Activated CD4-positive, alpha-beta T cell treated with anti-CD3 and anti-CD28 coated beads, Interleukin-2, amount 10 ng/mL, durations not matched to agents 24 days and 14 days (primary cell): ENCODE data around the gene M6PR. TPM values are rescaled to one million over a fixed set of nuclear protein-coding genes. Genes with fewer than 3 reads are reported as not detected.

Experiments
- DNase-seq: peaks from one replicate; pipeline ENCODE4 v3.0.0; 2022
- H3K27ac Mint-ChIP-seq: one replicate; pipeline ENCODE4 v1.8.0; 2022; ENCODE audit warnings: mild to moderate bottlenecking, mixed read lengths
- H3K27me3 Mint-ChIP-seq: one replicate; pipeline ENCODE4 v1.8.0; 2022; ENCODE audit warnings: mixed read lengths
- H3K36me3 Mint-ChIP-seq: one replicate; pipeline ENCODE4 v1.8.0; 2022; ENCODE audit warnings: low read depth, mild to moderate bottlenecking, mixed read lengths
- H3K4me1 Mint-ChIP-seq: one replicate; pipeline ENCODE4 v1.8.0; 2021; ENCODE audit warnings: mixed read lengths
- H3K4me3 Mint-ChIP-seq: one replicate; pipeline ENCODE4 v1.8.0; 2022; ENCODE audit warnings: mild to moderate bottlenecking, moderate library complexity, mixed read lengths
- H3K9me3 Mint-ChIP-seq: one replicate; pipeline ENCODE4 v1.8.0; 2021; ENCODE audit warnings: mixed read lengths
- intact Hi-C: fragments of 100-400 bp; cut with micrococcal nuclease; formaldehyde crosslinking; loops from one replicate; pipeline ENCODE4 v1.15.1; 2023
- total RNA-seq: library from RNA; stranded (reverse); gene quantifications from 2 replicates; pipeline ENCODE4 v1.2.3, GENCODE V29; 2022

M6PR gene
- total RNA-seq, 1 donor from 2014 or later = 160 TPM

DNA sequence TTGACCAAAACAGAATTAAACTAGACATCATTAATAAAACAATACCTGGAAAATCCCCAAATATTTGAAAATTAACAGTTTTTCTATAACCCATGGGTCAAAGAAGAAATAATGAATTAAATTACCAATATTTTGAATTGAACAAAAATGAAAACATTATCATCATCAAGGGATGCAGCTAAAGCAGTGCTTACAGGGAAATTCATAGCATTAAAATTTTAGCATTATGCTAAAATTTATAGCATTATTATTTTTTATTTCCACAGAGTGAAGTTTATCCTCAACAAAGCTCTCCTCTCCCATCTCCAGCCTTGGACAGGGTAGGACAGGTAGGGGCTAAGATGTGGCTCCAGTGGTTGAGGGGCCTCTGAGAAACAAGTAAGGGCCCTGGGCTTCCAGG, 19.3 kb upstream of the M6PR start:
- Mint-ChIP-seq H3K36me3 (peaks cover 11% of the 10 kb centered on the region), H3K27ac (no peak overlapping the region), H3K27me3 (no peaks in the 10 kb centered on the region), H3K4me1 (no peaks in the 10 kb centered on the region), H3K4me3 (no peak overlapping the region), H3K9me3 (peaks cover 13% of the 10 kb centered on the region)
- no peak for DNase-seq
- intact Hi-C loops = no loop called here

DNA sequence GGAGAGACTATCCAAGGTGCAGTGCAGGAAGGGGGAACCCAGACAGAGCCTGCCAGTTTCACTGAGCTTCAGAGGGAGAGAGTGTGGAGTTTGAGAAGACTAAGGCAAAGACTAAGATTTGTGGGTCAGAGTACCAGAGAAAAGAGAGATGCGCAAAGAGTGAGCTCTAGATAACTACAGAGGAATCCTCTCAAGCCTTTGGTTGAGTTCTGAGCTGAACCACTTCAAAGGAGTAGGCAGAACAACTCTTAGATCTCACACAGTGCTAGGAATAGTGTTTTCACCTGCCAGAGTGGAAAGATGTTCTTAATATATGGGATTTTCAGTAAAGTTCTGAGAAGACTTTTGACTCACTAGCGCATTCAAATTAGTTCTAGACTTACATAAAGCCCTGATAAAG, 10.7 kb upstream of the M6PR start:
- peaks cover 29% of the 10 kb centered on the region for H3K36me3 Mint-ChIP-seq
- DNase-seq = no peak
- H3K4me1 Mint-ChIP-seq = peaks cover 2% of the 10 kb centered on the region
- H3K9me3 Mint-ChIP-seq = peaks cover 15% of the 10 kb centered on the region
- no peak overlapping the region for H3K27ac Mint-ChIP-seq
- intact Hi-C loops = no loop called here
- no peak overlapping the region for H3K4me3 Mint-ChIP-seq
- no peaks in the 10 kb centered on the region for H3K27me3 Mint-ChIP-seq

DNA sequence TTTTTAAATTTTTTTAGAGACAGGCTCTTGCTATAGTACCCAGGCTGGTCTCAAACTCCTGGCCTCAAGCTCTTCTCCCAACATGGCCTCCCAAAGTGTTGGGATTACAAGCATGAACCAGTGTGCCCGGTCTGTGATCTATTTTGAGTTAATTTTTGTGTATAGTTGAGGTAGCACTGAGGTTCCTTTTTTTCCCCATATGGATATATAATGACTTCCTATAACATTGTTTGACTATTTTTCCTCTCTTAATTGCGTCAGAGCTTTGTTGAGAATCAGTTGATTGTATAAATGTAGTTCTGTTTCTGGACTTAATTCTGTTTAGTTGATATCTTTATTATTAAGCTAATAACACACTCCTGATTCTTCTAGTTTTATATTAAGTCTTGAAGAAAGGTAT, 8.6 kb upstream of the M6PR start:
- Mint-ChIP-seq H3K36me3 (peaks cover 36% of the 10 kb centered on the region), H3K4me3 (no peak overlapping the region), H3K9me3 (peaks cover 13% of the 10 kb centered on the region), H3K27ac (no peak overlapping the region), H3K27me3 (no peaks in the 10 kb centered on the region), H3K4me1 (peaks cover 17% of the 10 kb centered on the region)
- DNase-seq = no peak
- intact Hi-C loops = no loop called here

DNA sequence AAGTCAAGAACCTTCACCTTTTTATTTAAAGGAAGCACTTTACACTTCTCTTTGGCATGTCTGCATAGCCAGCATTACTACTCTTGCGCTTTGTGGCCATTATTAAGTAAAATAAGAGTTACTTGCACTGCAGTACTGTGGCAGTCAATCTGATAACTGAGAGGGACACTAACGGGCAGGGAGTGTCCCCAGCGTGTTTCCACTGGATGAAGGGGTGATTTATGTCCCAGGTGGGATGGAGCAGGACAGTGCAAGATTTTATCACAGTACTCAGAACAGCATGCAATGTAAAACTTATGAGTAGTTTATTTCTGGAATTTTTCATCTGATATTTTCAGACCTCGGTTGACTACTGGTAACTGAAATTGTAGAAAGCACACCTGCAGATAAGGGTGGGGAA, 8.1 kb upstream of the M6PR start:
- DNase-seq = no peak
- Mint-ChIP-seq H3K4me1 (peaks cover 22% of the 10 kb centered on the region), H3K4me3 (no peak overlapping the region), H3K27ac (no peak overlapping the region), H3K9me3 (peaks cover 18% of the 10 kb centered on the region), H3K36me3 (peaks cover 41% of the 10 kb centered on the region), H3K27me3 (no peaks in the 10 kb centered on the region)
- intact Hi-C loops = no loop called here

DNA sequence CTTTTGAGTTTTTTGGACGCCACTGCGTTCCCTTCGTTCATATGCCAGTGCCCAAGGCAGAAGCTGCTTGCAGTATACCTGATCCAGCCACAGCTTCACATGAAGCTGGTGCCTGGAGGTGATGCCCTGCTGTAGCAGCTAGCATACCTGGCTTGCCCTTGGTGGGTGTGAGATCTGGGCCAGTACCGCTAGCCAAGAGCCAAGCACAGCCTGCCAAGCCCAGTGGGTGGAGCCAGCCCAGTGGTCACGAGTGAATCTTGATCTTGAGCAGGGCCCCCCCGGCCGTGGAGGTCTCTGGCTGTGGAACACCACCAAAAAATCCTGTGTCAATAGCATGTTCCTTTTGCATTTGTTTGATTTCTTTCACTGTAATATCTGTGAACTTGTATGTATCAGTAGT, 7.3 kb upstream of the M6PR start:
- no peak for DNase-seq
- no peak overlapping the region for H3K4me3 Mint-ChIP-seq
- H3K27me3 Mint-ChIP-seq = no peaks in the 10 kb centered on the region
- intact Hi-C loops = no loop called here
- H3K36me3 Mint-ChIP-seq = peaks cover 37% of the 10 kb centered on the region
- H3K27ac Mint-ChIP-seq = no peak overlapping the region
- H3K4me1 Mint-ChIP-seq = peaks cover 26% of the 10 kb centered on the region
- peaks cover 14% of the 10 kb centered on the region for H3K9me3 Mint-ChIP-seq

DNA sequence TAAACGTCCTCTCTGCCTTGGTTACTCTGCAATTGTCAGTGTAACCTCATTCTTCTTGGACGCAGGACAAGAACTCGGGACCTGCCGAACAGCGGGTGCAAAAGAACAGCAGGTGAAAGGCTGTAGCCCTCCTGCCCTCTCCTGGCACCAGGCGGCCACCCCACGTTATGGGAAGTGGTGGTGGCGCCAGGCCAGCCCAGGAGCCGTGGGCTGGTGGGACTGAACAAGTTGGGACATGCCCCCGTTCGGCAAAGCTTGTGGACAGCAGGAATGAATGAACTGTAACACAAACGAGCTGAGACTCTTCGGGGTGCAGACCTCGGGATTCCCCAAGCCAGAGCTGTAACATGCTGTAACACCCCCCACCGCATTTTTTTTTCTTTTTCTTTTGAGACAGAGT, 6.6 kb upstream of the M6PR start:
- H3K4me3 Mint-ChIP-seq = no peak overlapping the region
- peaks cover 31% of the 10 kb centered on the region for H3K4me1 Mint-ChIP-seq
- intact Hi-C loops = no loop called here
- H3K9me3 Mint-ChIP-seq = peaks cover 12% of the 10 kb centered on the region
- no peaks in the 10 kb centered on the region for H3K27me3 Mint-ChIP-seq
- H3K36me3 Mint-ChIP-seq = peaks cover 37% of the 10 kb centered on the region
- DNase-seq = no peak
- no peak overlapping the region for H3K27ac Mint-ChIP-seq

DNA sequence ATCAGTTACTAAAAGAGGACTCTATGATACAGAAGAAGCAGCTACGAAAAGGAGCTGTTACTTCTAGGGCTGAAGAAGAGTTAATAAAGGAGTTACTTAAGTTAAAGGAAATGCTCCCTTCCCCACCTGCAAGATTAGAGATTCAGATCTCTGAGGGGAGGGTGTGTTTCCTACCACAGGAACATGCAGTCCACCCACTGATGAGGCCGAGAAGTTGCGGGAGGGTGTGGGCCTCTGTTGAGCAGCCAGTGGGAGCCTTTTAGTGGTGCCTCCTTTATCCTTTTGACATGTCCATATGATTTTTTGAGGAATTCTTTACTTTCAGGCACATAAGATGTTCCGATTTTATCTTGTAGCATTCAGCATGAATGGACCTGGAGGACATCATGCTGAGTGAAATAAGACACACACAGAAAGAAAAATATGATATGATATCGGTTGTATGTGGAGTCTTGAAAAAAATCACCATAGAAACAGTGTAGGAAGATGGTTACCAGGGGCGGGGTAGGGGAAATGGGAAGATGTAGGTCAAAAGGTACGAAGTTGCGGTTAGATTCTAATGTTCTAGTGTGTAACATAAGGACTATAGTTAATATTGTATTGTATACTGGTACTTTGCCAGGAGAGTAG, 4.4 kb upstream of the M6PR start:
- Mint-ChIP-seq H3K4me1 (peaks cover 30% of the 10 kb centered on the region), H3K36me3 (peaks cover 33% of the 10 kb centered on the region), H3K4me3 (peak overlapping the region; percentile 71), H3K9me3 (peaks cover 12% of the 10 kb centered on the region), H3K27me3 (no peaks in the 10 kb centered on the region), H3K27ac (peak overlapping the region; percentile 81)
- intact Hi-C loops = loop anchor here (1.0 to 5.0 kb wide), 2 partner anchors 71 to 307 kb away; no protein-coding TSS in a partner anchor
- peak; percentile 74 for DNase-seq

DNA sequence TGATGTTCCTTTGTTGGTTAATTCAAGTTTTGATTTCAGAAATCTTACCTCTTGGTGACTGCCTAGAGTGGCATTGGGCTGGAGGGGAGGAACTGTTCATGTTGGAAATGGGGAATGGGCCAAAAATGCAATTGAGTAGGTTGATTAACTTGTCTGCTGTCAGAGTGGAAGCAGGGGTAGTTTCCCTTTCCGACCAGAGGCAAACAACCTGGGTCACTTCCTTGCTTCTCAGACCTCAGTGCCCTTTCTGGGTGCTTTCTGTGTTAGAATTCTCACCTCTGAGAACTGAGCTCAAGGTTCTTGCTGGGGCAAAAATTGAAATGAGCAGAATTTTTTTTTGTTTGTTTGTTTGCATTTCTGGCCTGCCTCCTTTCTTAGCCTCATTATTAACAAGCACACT, 2.3 kb upstream of the M6PR start:
- peaks cover 28% of the 10 kb centered on the region for H3K36me3 Mint-ChIP-seq
- H3K27me3 Mint-ChIP-seq = no peaks in the 10 kb centered on the region
- H3K9me3 Mint-ChIP-seq = peaks cover 9% of the 10 kb centered on the region
- H3K4me3 Mint-ChIP-seq = peak overlapping the region; percentile 73
- H3K27ac Mint-ChIP-seq = peak overlapping the region; percentile 63
- intact Hi-C loops = loop anchor here (5.0 kb wide), 1 partner anchor 304 kb away; no protein-coding TSS in a partner anchor
- peaks cover 42% of the 10 kb centered on the region for H3K4me1 Mint-ChIP-seq
- peak; percentile 76 for DNase-seq

DNA sequence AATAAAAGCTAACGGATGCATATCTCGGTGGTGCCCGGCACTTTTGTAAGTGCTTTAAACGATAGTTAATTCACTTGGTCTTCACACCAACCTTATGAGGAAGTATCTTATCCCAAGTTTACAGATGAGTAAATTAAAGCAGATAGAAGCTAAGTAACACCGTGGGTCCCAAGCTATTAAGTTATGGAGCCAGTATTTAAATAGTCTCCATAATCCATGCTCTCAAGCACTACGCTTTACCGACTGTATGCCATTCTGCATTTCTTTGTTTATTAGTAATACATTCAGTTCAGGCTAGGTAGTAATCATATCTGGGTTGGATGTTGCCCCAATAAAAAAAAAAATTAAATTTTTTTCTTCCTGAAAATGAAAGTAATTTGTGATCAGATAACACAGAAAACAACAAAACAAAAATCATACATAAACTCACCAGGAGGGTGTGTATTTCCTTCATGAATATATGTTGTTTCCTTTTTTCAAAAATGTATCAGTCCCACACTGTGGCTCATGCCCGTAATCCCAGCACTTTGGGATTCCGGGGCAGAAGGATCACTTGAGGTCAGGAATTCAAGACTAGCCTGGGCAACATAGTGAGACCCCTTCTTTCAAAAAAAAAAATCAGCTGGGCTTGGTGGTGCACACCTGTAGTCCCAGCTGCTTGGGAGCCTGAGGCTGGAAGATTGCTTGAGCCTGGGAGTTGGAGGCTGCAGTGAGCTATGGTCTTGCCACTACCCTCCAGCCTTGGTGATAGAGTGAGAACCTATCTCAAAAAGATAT, 1.4 kb upstream of the M6PR start:
- peak overlapping the region; percentile 93 for H3K27ac Mint-ChIP-seq
- intact Hi-C loops = loop anchor here (1.0 to 5.0 kb wide), 3 partner anchors 74 to 304 kb away; no protein-coding TSS in a partner anchor
- peak overlapping the region; percentile 98 for H3K4me3 Mint-ChIP-seq
- peaks cover 30% of the 10 kb centered on the region for H3K36me3 Mint-ChIP-seq
- H3K4me1 Mint-ChIP-seq = peaks cover 50% of the 10 kb centered on the region
- DNase-seq = peak; percentile 71
- peaks cover 9% of the 10 kb centered on the region for H3K9me3 Mint-ChIP-seq
- H3K27me3 Mint-ChIP-seq = no peaks in the 10 kb centered on the region

DNA sequence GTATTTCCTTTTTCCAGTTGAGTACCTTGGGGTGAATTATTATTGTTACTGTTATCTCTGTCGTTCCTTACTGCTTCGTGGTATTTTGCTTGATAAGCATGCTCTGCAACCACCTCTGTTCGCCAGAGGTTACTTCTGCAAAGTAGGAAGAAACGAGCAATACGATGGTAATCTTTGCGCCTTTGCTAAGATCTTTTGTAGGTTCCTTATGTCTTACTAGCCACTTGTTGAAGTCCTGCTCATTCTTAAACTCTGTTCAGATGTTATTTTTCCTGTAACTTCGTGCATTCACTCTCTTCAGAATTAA, 729 bp upstream of the M6PR start:
- H3K27ac Mint-ChIP-seq = peak overlapping the region; percentile 93
- H3K36me3 Mint-ChIP-seq = peaks cover 34% of the 10 kb centered on the region
- DNase-seq = no peak
- peaks cover 50% of the 10 kb centered on the region for H3K4me1 Mint-ChIP-seq
- H3K9me3 Mint-ChIP-seq = peaks cover 9% of the 10 kb centered on the region
- intact Hi-C loops = loop anchor here (1.0 to 5.0 kb wide), 3 partner anchors 75 to 303 kb away; no protein-coding TSS in a partner anchor
- peak overlapping the region; percentile 98 for H3K4me3 Mint-ChIP-seq
- H3K27me3 Mint-ChIP-seq = no peaks in the 10 kb centered on the region

DNA sequence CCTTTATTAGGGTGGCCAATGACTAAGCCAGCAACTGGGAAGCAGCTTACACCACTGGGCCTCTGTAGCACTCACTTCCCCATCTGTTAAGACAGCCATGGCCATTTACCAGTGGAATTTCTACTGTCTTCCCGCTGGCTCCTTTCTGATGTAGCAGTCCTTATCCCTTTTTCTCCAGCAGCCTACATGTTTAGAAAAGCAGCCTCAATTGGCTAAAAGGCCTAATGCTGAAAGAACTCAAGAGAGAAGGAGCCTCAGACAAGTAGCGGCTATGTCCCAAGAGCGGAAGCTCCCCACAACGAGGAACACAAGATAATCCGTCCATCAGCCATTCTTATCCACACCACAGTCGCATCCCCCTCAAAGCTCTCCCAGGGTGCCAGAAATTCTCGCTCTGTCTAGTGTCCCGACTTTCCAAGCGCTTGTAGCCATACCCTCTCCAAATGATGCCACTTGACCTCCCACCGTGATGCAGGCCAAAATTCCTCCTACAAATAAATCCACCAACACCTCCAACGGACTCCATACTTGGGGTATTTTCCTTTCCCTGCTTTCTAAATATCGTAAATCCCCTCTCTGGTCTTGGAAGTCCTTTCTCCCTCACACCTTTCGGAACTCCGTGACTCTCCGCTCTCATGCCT, 624 bp downstream of the M6PR start:
- H3K4me3 Mint-ChIP-seq = peak overlapping the region; percentile 98
- no peaks in the 10 kb centered on the region for H3K27me3 Mint-ChIP-seq
- peak overlapping the region; percentile 93 for H3K27ac Mint-ChIP-seq
- peaks cover 9% of the 10 kb centered on the region for H3K9me3 Mint-ChIP-seq
- peak; percentile 73 for DNase-seq
- intact Hi-C loops = loop anchor here (1.0 to 5.0 kb wide), 3 partner anchors 34 to 252 kb away; partner anchors contain the start of genes PHC1 and RIMKLB
- peaks cover 38% of the 10 kb centered on the region for H3K36me3 Mint-ChIP-seq
- H3K4me1 Mint-ChIP-seq = peaks cover 42% of the 10 kb centered on the region

DNA sequence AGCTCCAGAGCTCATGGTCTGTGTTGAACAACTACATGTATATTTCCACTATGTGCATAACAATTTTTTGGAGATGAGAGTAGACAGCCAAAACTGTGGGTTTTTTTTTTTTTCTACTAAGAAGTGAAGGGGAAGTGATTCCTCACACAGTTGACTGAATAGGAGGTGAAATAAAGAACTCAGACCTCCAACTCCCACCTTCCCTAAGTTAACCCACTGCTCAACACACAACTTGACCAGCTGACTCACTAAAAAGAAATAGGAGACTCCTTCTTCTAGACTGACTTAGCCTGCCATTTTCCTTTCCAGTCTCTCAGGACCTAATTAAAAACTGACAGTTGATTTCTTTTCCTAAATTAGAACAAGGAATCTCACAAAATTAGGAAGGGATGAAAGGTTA, 1.7 kb downstream of the M6PR start:
- Mint-ChIP-seq H3K27me3 (no peaks in the 10 kb centered on the region), H3K36me3 (peaks cover 39% of the 10 kb centered on the region), H3K9me3 (peaks cover 3% of the 10 kb centered on the region), H3K27ac (no peak overlapping the region), H3K4me3 (peak overlapping the region; percentile 62), H3K4me1 (peaks cover 31% of the 10 kb centered on the region)
- DNase-seq = no peak
- intact Hi-C loops = loop anchor here (2.0 to 5.0 kb wide), 2 partner anchors 33 to 250 kb away; partner anchors contain the start of genes PHC1 and RIMKLB

DNA sequence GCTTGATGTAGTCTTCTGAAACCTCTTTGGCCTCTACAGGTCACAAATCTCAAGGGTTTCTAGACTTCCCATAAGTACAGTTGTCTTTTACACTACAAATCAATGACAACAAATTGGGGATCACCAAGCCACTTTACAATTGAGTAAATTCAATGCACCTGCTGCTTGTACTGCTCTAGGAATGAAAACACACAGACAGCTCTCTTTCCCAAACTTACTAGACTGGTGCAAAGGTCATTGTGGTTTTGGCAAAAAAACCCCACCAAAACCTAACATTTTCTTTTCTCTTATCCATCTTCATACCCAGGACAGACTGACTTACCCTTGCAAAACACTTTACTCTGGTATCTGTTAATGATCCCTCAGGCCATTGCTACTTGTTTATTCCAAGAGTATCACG, 2.7 kb downstream of the M6PR start:
- intact Hi-C loops = loop anchor here (5.0 kb wide), 1 partner anchor 249 kb away; the partner anchor contains the start of gene RIMKLB
- H3K36me3 Mint-ChIP-seq = peaks cover 46% of the 10 kb centered on the region
- peak overlapping the region; percentile 58 for H3K27ac Mint-ChIP-seq
- peak overlapping the region; percentile 62 for H3K4me3 Mint-ChIP-seq
- no peak for DNase-seq
- peaks cover 25% of the 10 kb centered on the region for H3K4me1 Mint-ChIP-seq
- H3K9me3 Mint-ChIP-seq = no peaks in the 10 kb centered on the region
- no peaks in the 10 kb centered on the region for H3K27me3 Mint-ChIP-seq
